ENCODE data around the gene HNRNPU. TPM values are rescaled to one million over a fixed set of nuclear protein-coding genes. Genes with fewer than 3 reads are reported as not detected.
A peak's percentile ranks its signal among the peaks of the same experiment; 100 is the strongest.

Gene HNRNPU
- total and polyA plus RNA-seq, 4 donors, result 83.6 to 286 (median 199) TPM

- DNase-seq (no peak), ATAC-seq (ENCODE audit: low FRiP score) (no peak)
- no peak overlapping the region for H3K4me3 ChIP-seq (ENCODE audit: low read length in 2 of 2)
- intact Hi-C loops (cut with DNase I), result no loop called here
- no peaks in the 10 kb centered on the region for H3K9me3 ChIP-seq (ENCODE audit: control insufficient read depth, low read length)
- WGBS, 2 donors, result 21 to 23% methylated on average over 1 of the region's 1 CpG
- no peaks in the 10 kb centered on the region for H3K36me3 ChIP-seq (ENCODE audit: control insufficient read depth in 1 of 2, insufficient read depth in 2 of 2, low read length in 1 of 2)
- H3K27ac ChIP-seq (ENCODE audit: low read depth in 1 of 2, low read length in 2 of 2), result no peak overlapping the region
- H3K27me3 ChIP-seq (ENCODE audit: control insufficient read depth in 1 of 2, insufficient read depth in 2 of 2, low read length in 1 of 2), result no peaks in the 10 kb centered on the region
- H3K4me1 ChIP-seq (ENCODE audit: control insufficient read depth in 1 of 2, insufficient read depth in 2 of 2, low read length in 2 of 2), result peaks cover 0 to 2% of the 10 kb centered on the region in 2 donors
Observed at GRCh38 chr1:244849189-244849866, 15.0 kb downstream of the HNRNPU start.

- WGBS, 2 donors, result 92 to 94% methylated on average over 6 of the region's 6 CpGs
- Histone ChIP-seq H3K4me1 (ENCODE audit: control insufficient read depth in 1 of 2, insufficient read depth in 2 of 2, low read length in 2 of 2) (peaks cover 0 to 2% of the 10 kb centered on the region in 2 donors), H3K27ac (ENCODE audit: low read depth in 1 of 2, low read length in 2 of 2) (no peak overlapping the region), H3K27me3 (ENCODE audit: control insufficient read depth in 1 of 2, insufficient read depth in 2 of 2, low read length in 1 of 2) (no peaks in the 10 kb centered on the region), H3K36me3 (ENCODE audit: control insufficient read depth in 1 of 2, insufficient read depth in 2 of 2, low read length in 1 of 2) (peaks cover 0 to 2% of the 10 kb centered on the region in 2 donors), H3K4me3 (ENCODE audit: low read length in 2 of 2) (no peak overlapping the region), H3K9me3 (ENCODE audit: control insufficient read depth, low read length) (no peaks in the 10 kb centered on the region)
- ATAC-seq (ENCODE audit: low FRiP score) (no peak), DNase-seq (no peak)
- intact Hi-C loops (cut with DNase I), result no loop called here
Observed at GRCh38 chr1:244846653-244847052, 17.7 kb downstream of the HNRNPU start.

DNA sequence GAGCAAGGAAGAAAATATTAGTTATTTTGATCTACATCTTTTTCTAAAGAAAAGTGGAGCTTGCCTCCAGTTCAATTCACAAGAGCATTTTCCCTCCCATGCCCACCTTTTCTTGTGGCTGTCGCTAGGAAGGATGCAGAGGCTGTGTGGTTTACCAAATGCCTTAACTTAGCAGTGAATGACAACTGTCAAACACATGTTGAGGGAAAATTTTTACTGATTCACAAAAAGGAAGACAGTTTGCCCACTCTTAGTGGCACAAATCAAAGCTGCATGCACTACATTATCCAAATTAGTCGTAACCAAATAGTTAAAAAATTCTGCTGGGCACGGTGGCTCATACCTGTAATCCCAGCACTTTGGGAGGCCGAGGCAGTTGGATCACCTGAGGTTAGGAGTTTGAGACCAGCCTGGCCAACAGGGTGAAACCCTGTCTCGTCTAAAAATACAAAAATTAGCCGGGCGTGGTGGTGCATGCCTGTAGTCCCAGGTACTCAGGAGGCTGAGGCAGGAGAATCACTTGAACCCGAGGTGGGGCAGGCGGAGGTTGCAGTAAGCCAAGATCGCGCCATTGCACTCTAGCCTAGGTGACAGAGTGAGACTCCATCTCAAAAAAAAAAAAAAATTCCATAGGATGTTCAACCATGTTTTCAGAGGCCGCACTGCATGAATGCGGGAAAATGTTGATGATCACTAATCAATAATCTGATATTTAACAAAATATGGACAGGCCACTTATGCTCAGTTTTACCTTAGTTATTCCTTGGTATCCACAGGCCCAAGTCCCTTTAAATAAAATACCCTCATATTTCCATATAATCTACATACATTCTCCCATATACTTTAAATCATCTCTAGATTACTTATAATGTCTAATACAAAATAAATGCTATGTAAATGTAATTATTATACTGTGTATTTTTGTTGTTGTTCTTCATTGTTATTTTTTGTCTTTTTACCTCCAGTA, 19.9 kb downstream of the HNRNPU start:
- DNase-seq, result no peak
- no peak overlapping the region for H3K4me3 ChIP-seq (ENCODE audit: low read length in 2 of 2)
- H3K9me3 ChIP-seq (ENCODE audit: control insufficient read depth, low read length), result no peaks in the 10 kb centered on the region
- no peaks in the 10 kb centered on the region for H3K27me3 ChIP-seq (ENCODE audit: control insufficient read depth in 1 of 2, insufficient read depth in 2 of 2, low read length in 1 of 2)
- no peak for ATAC-seq (ENCODE audit: low FRiP score)
- 88 to 90% methylated on average over 13 of the region's 13 CpGs for WGBS, 2 donors
- H3K36me3 ChIP-seq (ENCODE audit: control insufficient read depth in 1 of 2, insufficient read depth in 2 of 2, low read length in 1 of 2), result peaks cover 0 to 2% of the 10 kb centered on the region in 2 donors
- peaks cover 3 to 5% of the 10 kb centered on the region in 2 donors for H3K4me1 ChIP-seq (ENCODE audit: control insufficient read depth in 1 of 2, insufficient read depth in 2 of 2, low read length in 2 of 2)
- H3K27ac ChIP-seq (ENCODE audit: low read depth in 1 of 2, low read length in 2 of 2), result no peak overlapping the region
- intact Hi-C loops (cut with DNase I), result no loop called here

DNA sequence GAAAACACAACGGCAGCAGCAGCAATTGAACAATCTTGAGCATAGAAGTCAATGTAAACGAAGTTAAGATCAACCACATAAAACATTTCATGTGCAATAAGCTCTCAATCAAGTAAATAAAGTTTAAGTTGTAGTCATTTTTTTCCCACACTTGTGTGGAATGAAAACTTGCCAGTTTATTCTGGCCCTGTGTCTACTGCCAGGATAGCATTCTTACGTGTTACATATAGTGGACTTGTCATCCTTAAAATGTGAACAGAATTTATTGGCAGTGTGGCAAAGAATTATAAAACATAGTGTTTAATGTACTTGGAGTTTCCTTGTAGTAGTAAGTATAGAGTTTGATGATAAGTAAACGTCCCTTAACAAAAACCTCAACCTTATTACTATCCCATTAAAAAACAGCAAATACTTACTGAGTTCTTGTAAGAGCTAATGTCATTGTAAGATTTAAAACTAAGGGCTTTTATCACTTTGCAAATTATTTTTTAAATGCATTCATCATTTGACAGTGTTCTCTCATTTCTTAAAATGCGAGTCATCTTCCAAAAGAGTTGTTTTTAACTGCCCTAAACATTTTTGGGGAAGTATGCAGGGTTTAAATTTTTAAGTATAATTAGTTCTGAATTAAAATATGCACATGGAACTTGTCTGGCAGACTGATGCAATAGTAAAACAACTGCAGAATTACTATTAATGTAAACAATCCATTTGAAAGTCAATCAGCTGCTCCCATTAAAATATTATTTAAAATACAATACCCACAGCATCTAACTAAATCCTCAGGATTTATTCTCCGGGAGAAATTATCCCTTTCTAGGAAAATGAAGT, 21.0 kb downstream of the HNRNPU start:
- no peak overlapping the region for H3K4me3 ChIP-seq (ENCODE audit: low read length in 2 of 2)
- H3K27me3 ChIP-seq (ENCODE audit: control insufficient read depth in 1 of 2, insufficient read depth in 2 of 2, low read length in 1 of 2), result no peaks in the 10 kb centered on the region
- no peaks in the 10 kb centered on the region for H3K9me3 ChIP-seq (ENCODE audit: control insufficient read depth, low read length)
- H3K36me3 ChIP-seq (ENCODE audit: control insufficient read depth in 1 of 2, insufficient read depth in 2 of 2, low read length in 1 of 2), result peaks cover 0 to 2% of the 10 kb centered on the region in 2 donors
- intact Hi-C loops (cut with DNase I), result no loop called here
- H3K4me1 ChIP-seq (ENCODE audit: control insufficient read depth in 1 of 2, insufficient read depth in 2 of 2, low read length in 2 of 2), result peaks cover 2 to 3% of the 10 kb centered on the region in 2 donors
- 38 to 43% methylated on average over 6 of the region's 6 CpGs for WGBS, 2 donors
- no peak for DNase-seq
- no peak overlapping the region for H3K27ac ChIP-seq (ENCODE audit: low read depth in 1 of 2, low read length in 2 of 2)
- no peak for ATAC-seq (ENCODE audit: low FRiP score)

- no peaks in the 10 kb centered on the region for H3K9me3 ChIP-seq (ENCODE audit: control insufficient read depth, low read length)
- DNase-seq (no peak), ATAC-seq (ENCODE audit: low FRiP score) (no peak)
- peak overlapping the region in 1 of 2 donors; percentile 7 for H3K27ac ChIP-seq (ENCODE audit: low read depth in 1 of 2, low read length in 2 of 2)
- intact Hi-C loops (cut with DNase I), result no loop called here
- H3K4me3 ChIP-seq (ENCODE audit: low read length in 2 of 2), result no peak overlapping the region
- 72 to 74% methylated on average over 9 of the region's 9 CpGs for WGBS, 2 donors
- H3K27me3 ChIP-seq (ENCODE audit: control insufficient read depth in 1 of 2, insufficient read depth in 2 of 2, low read length in 1 of 2), result no peaks in the 10 kb centered on the region
- H3K4me1 ChIP-seq (ENCODE audit: control insufficient read depth in 1 of 2, insufficient read depth in 2 of 2, low read length in 2 of 2), result peaks cover 3% of the 10 kb centered on the region in 2 donors
- H3K36me3 ChIP-seq (ENCODE audit: control insufficient read depth in 1 of 2, insufficient read depth in 2 of 2, low read length in 1 of 2), result peaks cover 0 to 2% of the 10 kb centered on the region in 2 donors
Observed at GRCh38 chr1:244841273-244841927, 22.9 kb downstream of the HNRNPU start.

DNA sequence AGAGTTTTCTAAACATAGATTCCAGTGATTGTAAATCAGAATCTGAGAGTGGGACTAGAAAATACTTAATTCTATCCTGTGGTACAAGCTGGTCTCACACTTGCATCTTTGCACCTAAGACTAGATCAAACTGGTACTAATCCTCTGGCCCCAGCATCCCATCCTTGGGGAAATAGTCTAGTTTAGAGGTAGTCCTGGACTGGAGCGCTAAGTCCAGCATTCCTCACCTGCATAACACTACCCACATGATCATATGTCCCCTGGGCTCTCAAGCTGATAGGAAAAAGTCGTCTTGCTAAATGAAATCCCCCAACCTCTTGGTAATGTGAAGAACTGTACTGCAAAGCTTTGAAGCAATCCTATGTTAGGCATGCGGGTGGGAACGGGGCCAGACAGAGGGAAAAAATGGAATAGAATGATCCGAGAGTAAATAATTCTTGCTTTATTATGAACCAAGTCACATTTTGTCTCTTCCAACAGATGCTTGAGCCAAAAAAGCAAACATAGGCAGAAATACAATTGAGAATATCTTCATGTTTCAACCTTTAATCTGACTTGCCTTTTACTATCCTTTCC, 24.0 kb downstream of the HNRNPU start:
- intact Hi-C loops (cut with DNase I), result no loop called here
- peaks cover 0 to 2% of the 10 kb centered on the region in 2 donors for H3K36me3 ChIP-seq (ENCODE audit: control insufficient read depth in 1 of 2, insufficient read depth in 2 of 2, low read length in 1 of 2)

DNA sequence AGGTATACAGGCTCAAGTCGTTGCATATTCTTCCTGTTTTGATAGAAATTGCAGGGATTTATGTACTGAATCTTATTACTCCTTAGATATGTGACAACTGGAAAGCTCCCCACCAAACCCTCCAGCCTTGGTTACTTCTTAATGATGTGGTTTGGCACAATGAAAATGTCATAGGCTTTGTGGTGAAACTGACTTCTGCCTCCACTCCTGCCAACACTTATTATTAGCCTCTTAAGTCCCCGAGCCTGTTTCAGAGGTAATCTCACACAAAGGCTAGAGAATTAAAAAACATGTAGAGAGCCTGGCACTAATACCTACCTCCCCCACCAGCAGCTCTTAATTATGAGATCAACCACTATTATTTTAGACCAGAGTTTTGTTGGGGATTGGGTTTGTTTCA, 24.7 kb downstream of the HNRNPU start:
- H3K27me3 ChIP-seq (ENCODE audit: control insufficient read depth in 1 of 2, insufficient read depth in 2 of 2, low read length in 1 of 2), result no peaks in the 10 kb centered on the region
- H3K36me3 ChIP-seq (ENCODE audit: control insufficient read depth in 1 of 2, insufficient read depth in 2 of 2, low read length in 1 of 2), result peaks cover 0 to 2% of the 10 kb centered on the region in 2 donors
- no peak overlapping the region for H3K27ac ChIP-seq (ENCODE audit: low read depth in 1 of 2, low read length in 2 of 2)
- H3K9me3 ChIP-seq (ENCODE audit: control insufficient read depth, low read length), result no peaks in the 10 kb centered on the region
- ATAC-seq (ENCODE audit: low FRiP score), result no peak
- H3K4me3 ChIP-seq (ENCODE audit: low read length in 2 of 2), result no peak overlapping the region
- no peak for DNase-seq
- 31 to 39% methylated on average over 2 of the region's 2 CpGs for WGBS, 2 donors
- peaks cover 3 to 6% of the 10 kb centered on the region in 2 donors for H3K4me1 ChIP-seq (ENCODE audit: control insufficient read depth in 1 of 2, insufficient read depth in 2 of 2, low read length in 2 of 2)
- intact Hi-C loops (cut with DNase I), result loop anchor here in 1 of 2 donors (10.0 kb wide), 2 partner anchors 125 to 185 kb away; partner anchors contain the start of gene DESI2

More for the DNA sequence above, 24.0 kb downstream of the HNRNPU start:
- Histone ChIP-seq H3K27me3 (ENCODE audit: control insufficient read depth in 1 of 2, insufficient read depth in 2 of 2, low read length in 1 of 2) (no peaks in the 10 kb centered on the region), H3K9me3 (ENCODE audit: control insufficient read depth, low read length) (no peaks in the 10 kb centered on the region), H3K27ac (ENCODE audit: low read depth in 1 of 2, low read length in 2 of 2) (peak overlapping the region in 1 of 2 donors; percentile 43), H3K4me3 (ENCODE audit: low read length in 2 of 2) (no peak overlapping the region), H3K4me1 (ENCODE audit: control insufficient read depth in 1 of 2, insufficient read depth in 2 of 2, low read length in 2 of 2) (peaks cover 3 to 6% of the 10 kb centered on the region in 2 donors)
- DNase-seq (no peak), ATAC-seq (ENCODE audit: low FRiP score) (no peak)
- WGBS, 2 donors, result 30 to 37% methylated on average over 5 of the region's 5 CpGs
